Measurements from ENCODE around the gene HOMER1. TPM values are rescaled to one million over a fixed set of nuclear protein-coding genes. Genes with fewer than 3 reads are reported as not detected.

The HOMER1 gene
- total and polyA plus RNA-seq, 9 of the 15 experiments (the other 6 are each of a cell fraction or from before 2014, with no cell fraction given) = 6.3 to 39.9 (median 9.9) TPM

- TF ChIP-seq CTCF (IDR thresholded peaks at IDR 0.05 in 2 of 3, conservative IDR thresholded peaks at IDR 0.05 in 1 of 3; ENCODE audit: insufficient read depth in 2 of 3, low read depth in 1 of 3, low read length in 3 of 3) (no peak), PRMT5 (CRISPR knock-in tag; IDR thresholded peaks at IDR 0.05) (no peak), JUNB (CRISPR knock-in tag; conservative IDR thresholded peaks at IDR 0.05) (no peak), TAF9B (IDR thresholded peaks at IDR 0.05; ENCODE audit: partially characterized antibody) (no peak), PML (IDR thresholded peaks at IDR 0.05; ENCODE audit: low read length) (no peak), ZNF699 (CRISPR knock-in tag; IDR thresholded peaks at IDR 0.05; ENCODE audit: insufficient replicate concordance) (no peak)
Observed at GRCh38 chr5:79488058-79488457, 25.9 kb downstream of the HOMER1 start (continued).

GRCh38 chr5:79487251-79487650 is 26.7 kb downstream of the HOMER1 start:
- in situ Hi-C loops (cut with MboI) (no loop called here), intact Hi-C loops (cut with micrococcal nuclease) (no loop called here)
- Histone ChIP-seq H3K4me1 (replicated peaks in 1 of 2; ENCODE audit: control insufficient read depth in 2 of 2, insufficient read depth in 2 of 2, low read length in 2 of 2) (no peaks in the 10 kb centered on the region), H3K4me3 (no peak overlapping the region), H3K36me3 (ENCODE audit: control insufficient read depth, insufficient read depth, low read length) (no peaks in the 10 kb centered on the region), H4K20me1 (replicated peaks; ENCODE audit: control insufficient read depth, insufficient read depth, low read length) (no peaks in the 10 kb centered on the region; the same call in 1 of the 2 replicates), H3K9me1 (ENCODE audit: control insufficient read depth, insufficient read depth, low read length) (no peaks in the 10 kb centered on the region), H3K4me2 (ENCODE audit: insufficient read depth, low read length) (no peak overlapping the region), H3K27me3 (ENCODE audit: control insufficient read depth in 2 of 2, insufficient read depth in 2 of 2, low read length in 2 of 2) (no peaks in the 10 kb centered on the region), H2AFZ (ENCODE audit: low read depth, low read length) (no peak overlapping the region), H3K9ac (ENCODE audit: insufficient read depth in 1 of 2, low read depth in 2 of 2, low read length in 2 of 2) (no peak overlapping the region), H3K9me3 (replicated peaks; ENCODE audit: control insufficient read depth, insufficient read depth, low read depth, low read length) (no peaks in the 10 kb centered on the region), H3K27ac (ENCODE audit: extremely low read depth, low read depth, low read length) (no peak overlapping the region), H3K79me2 (ENCODE audit: control insufficient read depth, insufficient read depth, low read length) (peaks cover 11% of the 10 kb centered on the region; the same call in 1 of the 3 replicates)
- ATAC-seq (no peak), DNase-seq (ENCODE audit: extremely low read depth in 1 of 4, low spot score in 3 of 4) (no peak), FAIRE-seq (no peak)
- BruUV-seq (replicated peaks) = no TSS peak
- ChIA-PET CTCF (ENCODE audit: low intra/inter-chr PET ratio) (no interaction called here), POLR2A (no interaction called here)
- WGBS (ENCODE audit: insufficient coverage, low coverage, missing lambda C conversion rate) = 70% methylated on average over 3 of the region's 3 CpGs
- TF ChIP-seq CC2D1A (IDR thresholded peaks at IDR 0.05) = no peak
- TF ChIP-seq ZNF140 (CRISPR knock-in tag; IDR thresholded peaks at IDR 0.05) = no peak
- TF ChIP-seq SRSF7 (optimal IDR thresholded peaks at IDR 0.05; ENCODE audit: low read depth, low read length) = no peak
- no peak for TF ChIP-seq RERE (CRISPR knock-in tag; IDR thresholded peaks at IDR 0.05; ENCODE audit: borderline replicate concordance)
- TF ChIP-seq RBM14 (IDR thresholded peaks at IDR 0.05; ENCODE audit: borderline replicate concordance, insufficient read depth, low read depth, low read length) = no peak
- TF ChIP-seq NFE2 (IDR thresholded peaks at IDR 0.05; ENCODE audit: low read depth) = no peak
- TF ChIP-seq RNF2 (IDR thresholded peaks at IDR 0.05) = no peak
- no peak for TF ChIP-seq ZNF79 (CRISPR knock-in tag; IDR thresholded peaks at IDR 0.05; ENCODE audit: low read depth)
- no peak for TF ChIP-seq ZNF589 (CRISPR knock-in tag; IDR thresholded peaks at IDR 0.05; ENCODE audit: low read depth)
